ENCODE results near the gene ARGLU1. TPM values are rescaled to one million over a fixed set of nuclear protein-coding genes. Genes with fewer than 3 reads are reported as not detected.

The ARGLU1 gene
- total RNA-seq = 10 to 100 TPM; 71.7 to 88.5 (median 84.8) TPM
- long read RNA-seq, donor 1, full-length matches to known transcripts = 98 of 141 reads
- long read RNA-seq, donor 1, partial matches to known transcripts = 34 of 141 reads
- long read RNA-seq, donor 1, other reads (novel, unspliced or antisense) = 9 of 141 reads
- long read RNA-seq, donor 2, full-length matches to known transcripts = 14 of 66 reads
- long read RNA-seq, donor 2, partial matches to known transcripts = 36 of 66 reads
- long read RNA-seq, donor 2, other reads (novel, unspliced or antisense) = 16 of 66 reads

GRCh38 chr13:106567474-106568298 lies at the start of gene ARGLU1:
TSS of gene ARGLU1 (minus strand) at chr13:106568137. CDS start at chr13:106567919, 218 bp downstream.
- DNase-seq (peak; percentile 95 to 99 (median 97)), ATAC-seq (peak; percentile 95)
- no peaks in the 10 kb centered on the region for H3K36me3 ChIP-seq (ENCODE audit: low read depth)
- H3K9me3 ChIP-seq = no peaks in the 10 kb centered on the region
- TF ChIP-seq CTCF (IDR thresholded peaks at IDR 0.05) = no peak
- intact Hi-C loops (cut with DNase I, micrococcal nuclease) = no loop called here
- peaks cover 43% of the 10 kb centered on the region for H3K4me1 ChIP-seq (ENCODE audit: low read depth)
- peak within 1 kb of the TSS; percentile 76 for H3K4me3 ChIP-seq

- intact Hi-C loops (cut with DNase I, micrococcal nuclease) = no loop called here
- H3K4me1 ChIP-seq (ENCODE audit: low read depth) = no peaks in the 10 kb centered on the region
- no peaks in the 10 kb centered on the region for H3K9me3 ChIP-seq
- H3K4me3 ChIP-seq = no peak overlapping the region
- no peak for TF ChIP-seq CTCF (IDR thresholded peaks at IDR 0.05)
- no peak for DNase-seq
- no peak for ATAC-seq
- H3K36me3 ChIP-seq (ENCODE audit: low read depth) = no peaks in the 10 kb centered on the region
These were observed 49.6 kb upstream of the ARGLU1 start for GRCh38 chr13:106617561-106617960.

- ATAC-seq (no peak), DNase-seq (no peak)
- intact Hi-C loops (cut with DNase I, micrococcal nuclease) = no loop called here
- H3K4me3 ChIP-seq = no peak overlapping the region
- H3K36me3 ChIP-seq (ENCODE audit: low read depth) = no peaks in the 10 kb centered on the region
- TF ChIP-seq CTCF (IDR thresholded peaks at IDR 0.05) = no peak
- H3K4me1 ChIP-seq (ENCODE audit: low read depth) = no peaks in the 10 kb centered on the region
- no peaks in the 10 kb centered on the region for H3K9me3 ChIP-seq
These were observed 48.8 kb upstream of the ARGLU1 start for GRCh38 chr13:106616729-106617128.

GRCh38 chr13:106614874-106615273 lies 46.9 kb upstream of the ARGLU1 start:
- DNase-seq = no peak
- Histone ChIP-seq H3K4me1 (ENCODE audit: low read depth) (no peaks in the 10 kb centered on the region), H3K36me3 (ENCODE audit: low read depth) (no peaks in the 10 kb centered on the region), H3K9me3 (no peaks in the 10 kb centered on the region), H3K4me3 (no peak overlapping the region)
- TF ChIP-seq CTCF (IDR thresholded peaks at IDR 0.05) = no peak
- ATAC-seq = no peak
- intact Hi-C loops (cut with DNase I, micrococcal nuclease) = no loop called here

GRCh38 chr13:106612688-106613087 lies 44.8 kb upstream of the ARGLU1 start:
- no peaks in the 10 kb centered on the region for H3K36me3 ChIP-seq (ENCODE audit: low read depth)
- no peak for TF ChIP-seq CTCF (IDR thresholded peaks at IDR 0.05)
- ATAC-seq (no peak), DNase-seq (peak in 2 of 3 donors; percentile 40 to 54)
- H3K9me3 ChIP-seq = no peaks in the 10 kb centered on the region
- intact Hi-C loops (cut with DNase I, micrococcal nuclease) = no loop called here
- H3K4me1 ChIP-seq (ENCODE audit: low read depth) = no peaks in the 10 kb centered on the region
- no peak overlapping the region for H3K4me3 ChIP-seq

Measured in mucosa of descending colon (tissue), 3 donors.